Cardiac ventricle fibroblast (primary cell): ENCODE results near the gene ANAPC2. TPM values are rescaled to one million over a fixed set of nuclear protein-coding genes. Genes with fewer than 3 reads are reported as not detected.

ENCODE experiments used
- total RNA-seq: library from RNA; depleted of rRNA; stranded (reverse); fragments of >200 nt; gene quantifications from 2 replicates; pipeline ENCODE4 v1.2.3, GENCODE V29; 2015

ANAPC2 gene
- total RNA-seq = 10.9 and 19.1 TPM in 2 replicates

GRCh38 chr9:137188490-137189296 lies at the start of gene ANAPC2, which contains the start of gene SSNA1:
Gene ANAPC2 (minus strand): TSS chr9:137188560. CDS start chr9:137188532, 28 bp downstream.
Gene SSNA1 (plus strand): TSS chr9:137188676. CDS start chr9:137188727, 51 bp downstream.

GRCh38 chr9:137230705-137231371 lies 42.5 kb upstream of the ANAPC2 start, which contains the start of gene SLC34A3:
Gene SLC34A3 (plus strand): TSS chr9:137230901. CDS start chr9:137231703, 802 bp downstream.

GRCh38 chr9:137227054-137227852 lies 38.9 kb upstream of the ANAPC2 start, which contains the start of gene RNF224:
Gene RNF224 (plus strand): TSS chr9:137227502. CDS start chr9:137228336, 834 bp downstream.

GRCh38 chr9:137224830-137225694 lies 36.7 kb upstream of the ANAPC2 start, which contains the start of gene CYSRT1:
Gene CYSRT1 (plus strand): TSS chr9:137225174. CDS start chr9:137225622, 448 bp downstream.

GRCh38 chr9:137222190-137223077 lies 34.1 kb upstream of the ANAPC2 start, which contains the start of gene RNF208:
Gene RNF208 (minus strand): TSS chr9:137222240. CDS start chr9:137221212, 1,028 bp downstream.

GRCh38 chr9:137205126-137206069 lies 17.0 kb upstream of the ANAPC2 start, which contains the start of the genes NDOR1 and TMEM203:
Gene NDOR1 (plus strand): TSS chr9:137205700. CDS start chr9:137205778, 78 bp downstream.
Gene TMEM203 (minus strand): TSS chr9:137205648. CDS start chr9:137205414, 234 bp downstream.

GRCh38 chr9:137200311-137201204 lies 12.2 kb upstream of the ANAPC2 start, which contains the start of gene TPRN:
Gene TPRN (minus strand): TSS chr9:137200741. CDS start chr9:137200711, 30 bp downstream.

GRCh38 chr9:137169896-137170358 lies 18.4 kb downstream of the ANAPC2 start, which contains the start of gene LRRC26:
Gene LRRC26 (minus strand): TSS chr9:137170051. CDS start chr9:137169943, 108 bp downstream.

GRCh38 chr9:137138722-137139467 lies 49.5 kb downstream of the ANAPC2 start, which contains the start of gene GRIN1:
Gene GRIN1 (plus strand): TSS chr9:137139154. CDS start chr9:137139487, 333 bp downstream.

Other genes with a start within 250 kb of the ANAPC2 start
- gene FBXW5, start 243.8 kb downstream of the ANAPC2 start, total RNA-seq = 137 and 146 TPM in 2 replicates
- not detected in 2 replicates for gene C8G, start 243.3 kb downstream of the ANAPC2 start, total RNA-seq
- not detected in 2 replicates for gene LCN12, start 236.3 kb downstream of the ANAPC2 start, total RNA-seq
- 211 and 233 TPM in 2 replicates for gene PTGDS, start 211.1 kb downstream of the ANAPC2 start, total RNA-seq
- gene LCNL1, start 205.6 kb downstream of the ANAPC2 start, total RNA-seq = 0.73 TPM in 1 of 2 replicates, not detected in the other
- 22.2 and 22.3 TPM in 2 replicates for gene PAXX, start 196.1 kb downstream of the ANAPC2 start, total RNA-seq
- 0.83 and 3.2 TPM in 2 replicates for gene CLIC3, start 192.0 kb downstream of the ANAPC2 start, total RNA-seq
- gene ABCA2, start 160.3 kb downstream of the ANAPC2 start, total RNA-seq = 27.1 and 27.6 TPM in 2 replicates
- gene FUT7, start 156.5 kb downstream of the ANAPC2 start, total RNA-seq = not detected in 2 replicates
- gene NPDC1, start 142.4 kb downstream of the ANAPC2 start, total RNA-seq = 58.8 and 86.1 TPM in 2 replicates
- not detected in 2 replicates for gene ENTPD2, start 134.5 kb downstream of the ANAPC2 start, total RNA-seq
- 0.34 and 0.75 TPM in 2 replicates for gene SAPCD2, start 118.0 kb downstream of the ANAPC2 start, total RNA-seq
- gene UAP1L1, start 111.0 kb downstream of the ANAPC2 start, total RNA-seq = 6.0 and 9.9 TPM in 2 replicates
- 59.6 and 67.2 TPM in 2 replicates for gene MAN1B1, start 101.6 kb downstream of the ANAPC2 start, total RNA-seq
- gene DPP7, start 73.8 kb downstream of the ANAPC2 start, total RNA-seq = 97.4 and 113 TPM in 2 replicates
- gene GRIN1, start 49.4 kb downstream of the ANAPC2 start, total RNA-seq = 0.29 TPM in 1 of 2 replicates, not detected in the other
- not detected in 2 replicates for gene LRRC26, start 18.5 kb downstream of the ANAPC2 start, total RNA-seq
- not detected in 2 replicates for gene TMEM210, start 16.5 kb downstream of the ANAPC2 start, total RNA-seq
- 50.5 and 62.2 TPM in 2 replicates for gene SSNA1, start 116 bp upstream of the ANAPC2 start, total RNA-seq
- gene TPRN, start 12.2 kb upstream of the ANAPC2 start, total RNA-seq = 9.4 and 14.9 TPM in 2 replicates
- gene TMEM203, start 17.1 kb upstream of the ANAPC2 start, total RNA-seq = 33.2 and 33.7 TPM in 2 replicates
- gene NDOR1, start 17.1 kb upstream of the ANAPC2 start, total RNA-seq = 8.0 and 9.5 TPM in 2 replicates
- gene RNF208, start 33.7 kb upstream of the ANAPC2 start, total RNA-seq = not detected in 2 replicates
- 1.4 TPM in 1 of 2 replicates, not detected in the other for gene CYSRT1, start 36.6 kb upstream of the ANAPC2 start, total RNA-seq
- not detected in 2 replicates for gene RNF224, start 38.9 kb upstream of the ANAPC2 start, total RNA-seq
- not detected in 2 replicates for gene SLC34A3, start 42.3 kb upstream of the ANAPC2 start, total RNA-seq
- gene TUBB4B, start 52.7 kb upstream of the ANAPC2 start, total RNA-seq = 118 and 122 TPM in 2 replicates
- gene STPG3, start 62.7 kb upstream of the ANAPC2 start, total RNA-seq = not detected in 2 replicates
- gene NELFB, start 66.8 kb upstream of the ANAPC2 start, total RNA-seq = 33.9 and 37.6 TPM in 2 replicates
- 4.0 and 5.3 TPM in 2 replicates for gene TOR4A, start 89.2 kb upstream of the ANAPC2 start, total RNA-seq
- 0.29 and 1.7 TPM in 2 replicates for gene NRARP, start 113.7 kb upstream of the ANAPC2 start, total RNA-seq
- gene EXD3, start 234.6 kb upstream of the ANAPC2 start, total RNA-seq = 5.3 and 9.4 TPM in 2 replicates
- 0.12 TPM in 1 of 2 replicates, not detected in the other for gene NOXA1, start 234.8 kb upstream of the ANAPC2 start, total RNA-seq